ENCODE measurements around the gene BRWD1. TPM values are rescaled to one million over a fixed set of nuclear protein-coding genes. Genes with fewer than 3 reads are reported as not detected.

The BRWD1 gene
- total and polyA plus RNA-seq, 2 of the 8 experiments (the other 6 are each of a cell fraction or from before 2014, with no cell fraction given), result 9.3 to 45.2 TPM

- WGBS, 2 experiments (ENCODE audit: extremely low coverage in 1 of 2, insufficient coverage in 1 of 2, insufficient read length in 1 of 2, insufficient replicate concordance in 2 of 2, low coverage in 1 of 2, low lambda C conversion rate in 2 of 2, missing lambda C conversion rate in 1 of 2), result 89% methylated on average over 2 of the region's 2 CpGs; no CpG with 5 or more reads in 1 of the 2 experiments
- Histone ChIP-seq H4K5ac (ENCODE audit: insufficient read length, low read depth, low read length) (no peak overlapping the region), H3K4me2 (ENCODE audit: insufficient read depth in 1 of 2, low read depth in 2 of 2, low read length in 2 of 2) (no peak overlapping the region)
Observed at GRCh38 chr21:39269620-39270019, 43.8 kb downstream of the BRWD1 start.

More at GRCh38 chr21:39269620-39270019, 43.8 kb downstream of the BRWD1 start:
- Histone ChIP-seq H2AK5ac (ENCODE audit: low read depth, low read length) (no peak overlapping the region), H3K36me3 (ENCODE audit: control insufficient read depth in 2 of 4, insufficient read depth in 4 of 4, low read length in 3 of 4) (peaks cover 14 to 69% (median 42%) of the 10 kb centered on the region in 4 experiments), H3K27ac (ENCODE audit: low read depth, low read length) (no peak overlapping the region), H4K91ac (replicated peaks; ENCODE audit: insufficient read length, low read length) (no peak overlapping the region), H3K14ac (ENCODE audit: insufficient read length) (no peak overlapping the region), H2BK5ac (ENCODE audit: low read depth, low read length) (no peak overlapping the region), H3K79me2 (ENCODE audit: control insufficient read depth in 1 of 2, insufficient read depth in 2 of 2, low read length in 2 of 2) (no peaks in the 10 kb centered on the region), H4K20me1 (replicated peaks in 1 of 2; ENCODE audit: control insufficient read depth in 1 of 2, insufficient read depth in 2 of 2, low read length in 2 of 2) (no peaks in the 10 kb centered on the region), H3K56ac (replicated peaks; ENCODE audit: insufficient read length, low read depth, low read length) (no peak overlapping the region), H2BK120ac (replicated peaks; ENCODE audit: low read depth, low read length) (no peak overlapping the region), H2AFZ (ENCODE audit: low read length) (no peak overlapping the region), H3K18ac (ENCODE audit: extremely low read depth, low read length) (no peak overlapping the region), H3K23ac (ENCODE audit: insufficient read length) (no peak overlapping the region), H3K4me3 (ENCODE audit: extremely low read depth in 1 of 4, insufficient read depth in 2 of 4, low read depth in 3 of 4, low read length in 4 of 4) (no peak overlapping the region), H3K23me2 (ENCODE audit: low read depth, low read length) (no peaks in the 10 kb centered on the region), H3K79me1 (ENCODE audit: low read depth, low read length) (no peaks in the 10 kb centered on the region), H3K4me1 (replicated peaks in 1 of 4; ENCODE audit: control insufficient read depth in 3 of 4, insufficient read depth in 4 of 4, low read length in 3 of 4) (no peaks in the 10 kb centered on the region), H3K27me3 (replicated peaks in 1 of 4; ENCODE audit: control insufficient read depth in 3 of 4, extremely low read depth in 1 of 4, insufficient read depth in 3 of 4, low read length in 3 of 4) (no peaks in the 10 kb centered on the region), H2BK20ac (ENCODE audit: low read length) (no peak overlapping the region), H3K9ac (replicated peaks in 1 of 4; ENCODE audit: extremely low read depth in 1 of 4, low read depth in 3 of 4, low read length in 3 of 4) (no peak overlapping the region), H3K4ac (replicated peaks; ENCODE audit: insufficient read length, low read depth, low read length) (no peak overlapping the region), H2BK15ac (ENCODE audit: low read length) (no peak overlapping the region), H3K9me3 (ENCODE audit: insufficient read depth in 2 of 2, low read depth in 1 of 2, low read length in 1 of 2) (no peaks in the 10 kb centered on the region), H2BK12ac (ENCODE audit: low read depth, low read length) (no peak overlapping the region), H4K8ac (ENCODE audit: extremely low read depth, insufficient read depth, low read length) (no peak overlapping the region)
- ChIA-PET POLR2A (ENCODE audit: partially characterized antibody) (interaction anchor here (0.8 kb wide), 1 partner anchor 14 kb away, joined by 3 read pairs; no protein-coding TSS in a partner anchor), CTCF (ENCODE audit: partially characterized antibody) (no interaction called here)
- FAIRE-seq, result no peak
- TF ChIP-seq ASH2L (IDR thresholded peaks at IDR 0.05; ENCODE audit: low read length) (no peak), RXRA (IDR thresholded peaks at IDR 0.05; ENCODE audit: insufficient read depth, low read depth, low read length) (no peak), BACH1 (IDR thresholded peaks at IDR 0.05; ENCODE audit: low read length) (no peak), SIX5 (IDR thresholded peaks at IDR 0.05; ENCODE audit: low read depth, low read length) (no peak), SIRT6 (IDR thresholded peaks at IDR 0.05; ENCODE audit: low read length) (no peak), HDAC2 (IDR thresholded peaks at IDR 0.05; ENCODE audit: borderline replicate concordance in 1 of 2, low read depth in 2 of 2, low read length in 2 of 2) (no peak), KDM5A (IDR thresholded peaks at IDR 0.05; ENCODE audit: low read length) (no peak)
- DNase-seq (ENCODE audit: low read depth in 1 of 2, low spot score in 2 of 2), result no peak

All from H1 (cell line).